Measurements from ENCODE around the gene RRP9.

GRCh38 chr3:51938780-51939425, 2.8 kb downstream of the RRP9 start:
- TF ChIP-seq CTCF (conservative IDR thresholded peaks at IDR 0.05; ENCODE audit: low read depth, low read length) (no peak), EZH2 (IDR thresholded peaks at IDR 0.05; ENCODE audit: borderline replicate concordance, low read depth, low read length, poor library complexity, severe bottlenecking) (no peak)
